HEK293 (cell line): ENCODE measurements around the gene BOC.

Experiments used
- CTCF ChIA-PET: fragments of 350-600 bp; formaldehyde crosslinking; extraction: SDS; loops from one replicate; lab custom pipeline; 2021; ENCODE audit warnings: antibody characterized with exemption; lab: Yijun Ruan, JAX
- POLR2A ChIA-PET: fragments of 300-600 bp; formaldehyde crosslinking; extraction: SDS; loops from one replicate; lab custom pipeline; 2020; ENCODE audit warnings: antibody characterized with exemption, inconsistent platforms; lab: Yijun Ruan, JAX
- H3K27ac ChIP-seq: fragments of 200-500 bp; sonication (Bioruptor generic); 2 replicates; pipeline ENCODE4 v1.5.1; 2014; ENCODE audit warnings: low read depth, low read length, control low read depth, inconsistent platforms; ENCODE audit errors: extremely low read depth
- H3K36me3 ChIP-seq, 2 experiments: fragments of 200-500 bp in 1 of 2; sonication (Bioruptor generic) in 1 of 2; 1 replicate in 1 of 2; 2 replicates in 1 of 2; pipeline ENCODE4 v1.5.1; 2014 to 2017; ENCODE audit warnings: inconsistent platforms in 2 of 2, low read length in 2 of 2; ENCODE audit not compliant: control insufficient read depth in 2 of 2, insufficient read depth in 1 of 2
- H3K4me1 ChIP-seq: fragments of 200-500 bp; sonication (Bioruptor generic); 2 replicates; pipeline ENCODE4 v1.5.1; 2014; ENCODE audit warnings: mild to moderate bottlenecking, low read length, inconsistent platforms; ENCODE audit not compliant: control insufficient read depth, insufficient read depth
- H3K4me3 ChIP-seq: 2 replicates; pipeline ENCODE4 v1.5.1; 2011; ENCODE audit warnings: low read depth, mild to moderate bottlenecking, control low read depth, low read length, moderate library complexity
- H3K9me3 ChIP-seq: fragments of 200-500 bp; sonication (Bioruptor generic); 2 replicates; pipeline ENCODE4 v1.5.1; 2014; ENCODE audit warnings: low read depth, low read length, inconsistent platforms; ENCODE audit not compliant: control insufficient read depth, insufficient read depth
- GLIS1 ChIP-seq: fragments of 450-650 bp; formaldehyde crosslinking; IDR thresholded peaks from 2 replicates; pipeline ENCODE4 v1.5.1; 2016; ENCODE audit warnings: missing biosample characterization, missing genetic modification characterization
- IKZF3 ChIP-seq: fragments of 450-650 bp; IDR thresholded peaks from 2 replicates; pipeline ENCODE4 v1.5.0; 2018; ENCODE audit warnings: missing biosample characterization, mild to moderate bottlenecking, missing genetic modification characterization, moderate library complexity
- KLF16 ChIP-seq: fragments of 450-650 bp; formaldehyde crosslinking; IDR thresholded peaks from 2 replicates; pipeline ENCODE4 v1.5.1; 2017; ENCODE audit warnings: missing biosample characterization, missing genetic modification characterization
- PRDM4 ChIP-seq: fragments of 450-650 bp; formaldehyde crosslinking; IDR thresholded peaks from 2 replicates; pipeline ENCODE4 v1.5.1; 2017; ENCODE audit warnings: missing biosample characterization, missing genetic modification characterization
- PRDM6 ChIP-seq: fragments of 450-650 bp; formaldehyde crosslinking; IDR thresholded peaks from 2 replicates; pipeline ENCODE4 v1.5.1; 2017; ENCODE audit warnings: missing biosample characterization, missing genetic modification characterization
- RBAK ChIP-seq: fragments of 450-650 bp; formaldehyde crosslinking; IDR thresholded peaks from 2 replicates; pipeline ENCODE4 v1.5.1; 2016; ENCODE audit warnings: missing biosample characterization, missing genetic modification characterization
- SCRT2 ChIP-seq: fragments of 450-650 bp; formaldehyde crosslinking; IDR thresholded peaks from 2 replicates; pipeline ENCODE4 v1.5.1; 2016; ENCODE audit warnings: missing biosample characterization, missing genetic modification characterization
- SP3 ChIP-seq: fragments of 450-650 bp; formaldehyde crosslinking; IDR thresholded peaks from 2 replicates; pipeline ENCODE4 v1.5.1; 2016; ENCODE audit warnings: missing biosample characterization, missing genetic modification characterization
- TCF7L2 ChIP-seq: IDR thresholded peaks from 2 replicates; pipeline ENCODE4 v1.6.1; 2011; ENCODE audit warnings: low read depth, mild to moderate bottlenecking, inconsistent platforms, low read length, moderate library complexity, borderline replicate concordance
- ZBTB17 ChIP-seq: fragments of 450-650 bp; formaldehyde crosslinking; IDR thresholded peaks from 2 replicates; pipeline ENCODE4 v1.5.1; 2016; ENCODE audit warnings: missing biosample characterization, missing genetic modification characterization
- ZBTB8A ChIP-seq: fragments of 450-650 bp; formaldehyde crosslinking; IDR thresholded peaks from 2 replicates; pipeline ENCODE4 v1.5.1; 2016; ENCODE audit warnings: missing biosample characterization, missing genetic modification characterization
- ZIC2 ChIP-seq: fragments of 450-650 bp; formaldehyde crosslinking; IDR thresholded peaks from 2 replicates; pipeline ENCODE4 v1.5.1; 2016; ENCODE audit warnings: missing biosample characterization, missing genetic modification characterization
- ZNF19 ChIP-seq: fragments of 450-650 bp; formaldehyde crosslinking; IDR thresholded peaks from 2 replicates; pipeline ENCODE4; 2016; ENCODE audit warnings: missing biosample characterization, missing genetic modification characterization, low read depth
- ZNF266 ChIP-seq: fragments of 450-650 bp; formaldehyde crosslinking; IDR thresholded peaks from 2 replicates; pipeline ENCODE4 v1.5.1; 2016; ENCODE audit warnings: missing biosample characterization, missing genetic modification characterization, low read depth
- ZNF548 ChIP-seq: fragments of 450-650 bp; formaldehyde crosslinking; IDR thresholded peaks from 2 replicates; pipeline ENCODE4 v1.5.1; 2016; ENCODE audit warnings: missing biosample characterization, missing genetic modification characterization
- ZNF621 ChIP-seq: fragments of 450-650 bp; formaldehyde crosslinking; IDR thresholded peaks from 2 replicates; pipeline ENCODE4 v1.5.1; 2017; ENCODE audit warnings: missing biosample characterization, missing genetic modification characterization
- ZNF692 ChIP-seq: fragments of 450-650 bp; formaldehyde crosslinking; IDR thresholded peaks from 2 replicates; pipeline ENCODE4 v1.5.1; 2016; ENCODE audit warnings: missing biosample characterization, missing genetic modification characterization
- ZNF792 ChIP-seq: fragments of 450-650 bp; formaldehyde crosslinking; IDR thresholded peaks from 2 replicates; pipeline ENCODE4 v1.5.1; 2016; ENCODE audit warnings: missing biosample characterization, missing genetic modification characterization

The BOC gene

DNA sequence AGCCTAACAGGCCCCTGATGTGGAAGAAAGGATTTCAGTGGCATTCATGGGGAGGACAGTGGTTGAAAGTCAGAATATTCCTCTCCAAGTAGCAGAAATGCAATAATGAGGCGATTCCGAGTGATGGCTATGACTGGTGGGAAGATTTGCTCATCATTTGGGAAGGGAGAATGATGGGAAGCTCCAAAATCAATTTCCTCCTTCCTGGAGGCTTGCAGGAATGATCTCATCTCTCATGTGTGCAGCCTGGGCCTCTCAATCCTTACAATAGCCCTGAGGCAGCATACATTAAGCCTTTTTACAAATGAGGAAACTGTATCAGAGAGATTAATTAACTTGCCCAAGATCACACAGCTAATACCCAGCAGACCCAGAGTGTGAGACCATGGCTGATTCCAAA, 58.7 kb downstream of the BOC start:
- no peak for TF ChIP-seq ZNF266 (tag by site-specific recombination)
- TF ChIP-seq ZNF19 (tag by site-specific recombination): no peak
- TF ChIP-seq ZNF548 (tag by site-specific recombination): no peak
- no peak for TF ChIP-seq RBAK (tag by site-specific recombination)
- TF ChIP-seq ZBTB17: no peak
- TF ChIP-seq SCRT2 (tag by site-specific recombination): no peak
- TF ChIP-seq ZBTB8A (tag by site-specific recombination): no peak
- TF ChIP-seq PRDM6 (tag by site-specific recombination): no peak
- Histone ChIP-seq H3K4me1 (no peaks in the 10 kb centered on the region), H3K4me3 (no peak overlapping the region), H3K27ac (no peak overlapping the region), H3K9me3 (no peaks in the 10 kb centered on the region), H3K36me3 (peaks cover 0 to 29% of the 10 kb centered on the region in 2 experiments; a peak in 1 of 3 replicates)
- POLR2A ChIA-PET: interaction anchor here (1.0 kb wide), 1 partner anchor 21 kb away, joined by 3 read pairs; no protein-coding TSS in a partner anchor
- CTCF ChIA-PET: no interaction called here

DNA sequence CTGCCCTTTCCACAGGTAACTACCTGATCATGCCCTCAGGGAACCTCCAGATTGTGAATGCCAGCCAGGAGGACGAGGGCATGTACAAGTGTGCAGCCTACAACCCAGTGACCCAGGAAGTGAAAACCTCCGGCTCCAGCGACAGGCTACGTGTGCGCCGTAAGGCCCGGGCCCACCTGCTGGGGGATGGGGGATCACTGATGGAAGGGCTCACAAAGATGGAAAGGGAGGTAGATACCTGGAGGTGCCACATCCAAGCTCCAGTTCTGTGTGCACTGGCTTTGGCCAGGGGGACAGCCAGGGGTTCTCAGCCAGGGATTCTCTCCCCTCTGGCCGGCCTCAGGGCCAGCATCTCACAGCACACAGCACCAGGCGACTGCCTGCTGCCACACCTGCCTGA, 59.4 kb downstream of the BOC start:
- TF ChIP-seq KLF16 (tag by site-specific recombination): no peak
- TF ChIP-seq TCF7L2: no peak
- TF ChIP-seq IKZF3: no peak
- TF ChIP-seq ZNF692 (tag by site-specific recombination): no peak
- TF ChIP-seq SP3 (tag by site-specific recombination): no peak
- no peak for TF ChIP-seq ZNF621 (tag by site-specific recombination)
- H3K9me3 ChIP-seq: no peaks in the 10 kb centered on the region
- H3K4me3 ChIP-seq: no peak overlapping the region
- ChIA-PET POLR2A (no interaction called here), CTCF (no interaction called here)
- no peak overlapping the region for H3K27ac ChIP-seq
- no peaks in the 10 kb centered on the region for H3K4me1 ChIP-seq
- peaks cover 0 to 29% of the 10 kb centered on the region in 2 experiments; a peak in 1 of 3 replicates for H3K36me3 ChIP-seq

GRCh38 chr3:113271189-113271588, 59.8 kb downstream of the BOC start:
- ChIA-PET POLR2A (no interaction called here), CTCF (no interaction called here)

More at GRCh38 chr3:113271189-113271588, 59.8 kb downstream of the BOC start:
- H3K4me3 ChIP-seq: no peak overlapping the region
- peak; percentile 29; the same call in 1 of the 2 replicates for TF ChIP-seq GLIS1 (tag by site-specific recombination)
- TF ChIP-seq ZIC2 (tag by site-specific recombination): peak; percentile 80
- TF ChIP-seq PRDM4: no peak
- no peak for TF ChIP-seq ZNF792 (tag by site-specific recombination)
- H3K9me3 ChIP-seq: no peaks in the 10 kb centered on the region
- no peaks in the 10 kb centered on the region for H3K4me1 ChIP-seq
- no peak overlapping the region for H3K27ac ChIP-seq
- H3K36me3 ChIP-seq: peaks cover 0 to 29% of the 10 kb centered on the region in 2 experiments; a peak in 1 of 3 replicates
